Lower leg skin (tissue), 3 donors: Measurements from ENCODE around the gene TXNL4B.
"Not testable (repeated sequence)": the region's sequence is repeated elsewhere in the genome, so short reads cannot be mapped to it uniquely, and the experiment has no call there.

Experiments used
- POLR2A ChIP-seq, 2 donors: fragments of 450-650 bp; IDR thresholded peaks; one replicate each; pipeline ENCODE4 v1.6.1; 2016 to 2017; ENCODE audit warnings: antibody characterized with exemption in 2 of 2, mild to moderate bottlenecking in 1 of 2, moderate library complexity in 1 of 2
- TF ChIP-seq, protein P1 (sequence below), 3 donors: fragments of 450-650 bp; IDR thresholded peaks; one replicate each; pipeline ENCODE4 v1.5.1; 2016; ENCODE audit warnings: antibody characterized with exemption in 3 of 3, mild to moderate bottlenecking in 3 of 3, moderate library complexity in 2 of 3

- not testable (repeated sequence) for TF ChIP-seq POLR2A (IDR thresholded peaks at IDR 0.05)
- TF ChIP-seq, protein P1, sequence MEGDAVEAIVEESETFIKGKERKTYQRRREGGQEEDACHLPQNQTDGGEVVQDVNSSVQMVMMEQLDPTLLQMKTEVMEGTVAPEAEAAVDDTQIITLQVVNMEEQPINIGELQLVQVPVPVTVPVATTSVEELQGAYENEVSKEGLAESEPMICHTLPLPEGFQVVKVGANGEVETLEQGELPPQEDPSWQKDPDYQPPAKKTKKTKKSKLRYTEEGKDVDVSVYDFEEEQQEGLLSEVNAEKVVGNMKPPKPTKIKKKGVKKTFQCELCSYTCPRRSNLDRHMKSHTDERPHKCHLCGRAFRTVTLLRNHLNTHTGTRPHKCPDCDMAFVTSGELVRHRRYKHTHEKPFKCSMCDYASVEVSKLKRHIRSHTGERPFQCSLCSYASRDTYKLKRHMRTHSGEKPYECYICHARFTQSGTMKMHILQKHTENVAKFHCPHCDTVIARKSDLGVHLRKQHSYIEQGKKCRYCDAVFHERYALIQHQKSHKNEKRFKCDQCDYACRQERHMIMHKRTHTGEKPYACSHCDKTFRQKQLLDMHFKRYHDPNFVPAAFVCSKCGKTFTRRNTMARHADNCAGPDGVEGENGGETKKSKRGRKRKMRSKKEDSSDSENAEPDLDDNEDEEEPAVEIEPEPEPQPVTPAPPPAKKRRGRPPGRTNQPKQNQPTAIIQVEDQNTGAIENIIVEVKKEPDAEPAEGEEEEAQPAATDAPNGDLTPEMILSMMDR (IDR thresholded peaks at IDR 0.05), result not testable (repeated sequence)
Measured at GRCh38 chr16:72054254-72054847, 39.1 kb downstream of the TXNL4B start, which contains the start of gene HP.
